Fibroblast of lung (primary cell): ENCODE measurements around the gene SLC28A3. TPM values are rescaled to one million over a fixed set of nuclear protein-coding genes. Genes with fewer than 3 reads are reported as not detected.

Experiments used
- DNase-seq, 2 donors: peaks; one replicate each; pipeline versions ENCODE4 v3.0.0 to v3.0.0-alpha.2; 2010; ENCODE audit warnings: low read depth in 2 of 2
- H2AFZ ChIP-seq: 2 replicates; pipeline ENCODE4 v1.5.1; 2012; ENCODE audit warnings: low read length, control low read depth, inconsistent platforms
- H3K27ac ChIP-seq: 2 replicates; pipeline ENCODE4 v1.5.1; 2011; ENCODE audit warnings: low read length, control low read depth; ENCODE audit not compliant: insufficient read depth
- H3K27me3 ChIP-seq: 2 replicates; pipeline ENCODE4 v1.5.1; 2011; ENCODE audit warnings: mild to moderate bottlenecking, low read length; ENCODE audit not compliant: control insufficient read depth, insufficient read depth
- H3K36me3 ChIP-seq: 2 replicates; pipeline ENCODE4 v1.5.1; 2011; ENCODE audit warnings: low read length; ENCODE audit not compliant: control insufficient read depth, insufficient read depth
- H3K4me1 ChIP-seq: 2 replicates; pipeline ENCODE4 v1.5.1; 2011; ENCODE audit warnings: low read length; ENCODE audit not compliant: control insufficient read depth, insufficient read depth; ENCODE audit errors: extremely low read depth
- H3K4me2 ChIP-seq: 2 replicates; pipeline ENCODE4 v1.5.1; 2011; ENCODE audit warnings: low read length, control low read depth; ENCODE audit not compliant: insufficient read depth; ENCODE audit errors: extremely low read depth
- H3K4me3 ChIP-seq, 4 experiments: fragments of 200-600 bp in 1 of 4; sonication (generic) in 1 of 4; replicated peaks in 1 of 4; 2 replicates each; pipeline ENCODE4 v1.5.1; 2011 to 2016; ENCODE audit warnings: low read length in 4 of 4, low read depth in 3 of 4, mild to moderate bottlenecking in 3 of 4, control low read depth in 2 of 4, inconsistent platforms in 1 of 4, mixed read lengths in 1 of 4; ENCODE audit not compliant: insufficient read depth in 1 of 4; ENCODE audit errors: control extremely low read depth in 1 of 4
- H3K79me2 ChIP-seq: 2 replicates; pipeline ENCODE4 v1.5.1; 2012; ENCODE audit warnings: mild to moderate bottlenecking, low read length, inconsistent platforms; ENCODE audit not compliant: control insufficient read depth, insufficient read depth
- H3K9ac ChIP-seq: 2 replicates; pipeline ENCODE4 v1.5.1; 2011; ENCODE audit warnings: mild to moderate bottlenecking, low read length, control low read depth; ENCODE audit not compliant: insufficient read depth
- H3K9me3 ChIP-seq: 2 replicates; pipeline ENCODE4 v1.5.1; 2012; ENCODE audit warnings: low read depth, low read length; ENCODE audit not compliant: control insufficient read depth, insufficient read depth
- H4K20me1 ChIP-seq: 2 replicates; pipeline ENCODE4 v1.5.1; 2011; ENCODE audit warnings: low read length; ENCODE audit not compliant: control insufficient read depth, insufficient read depth; ENCODE audit errors: extremely low read depth
- EZH2 ChIP-seq: IDR thresholded peaks from 2 replicates; pipeline ENCODE4 v1.5.1; 2012; ENCODE audit warnings: low read length, control low read depth, mild to moderate bottlenecking; ENCODE audit errors: missing control alignments
- polyA plus RNA-seq, 2 donors: library from polyadenylated mRNA; depleted of rRNA in 1 of 2; stranded (reverse) in 1 of 2; unstranded in 1 of 2; fragments of >200 nt; gene quantifications; 2 replicates each; pipeline ENCODE4 v1.2.1, GENCODE V29; 2011 to 2012; ENCODE audit warnings: missing spikeins in 1 of 2
- total RNA-seq: library from RNA; depleted of rRNA; stranded (reverse); fragments of >200 nt; gene quantifications from 2 replicates; pipeline ENCODE4 v1.2.1, GENCODE V29; 2014
- TF ChIP-seq, protein P1 (sequence below), 2 donors: IDR thresholded peaks in 1 of 2; conservative IDR thresholded peaks in 1 of 2; 1 replicate in 1 of 2; 2 replicates in 1 of 2; pipeline ENCODE4 v1.5.1; 2011 to 2012; ENCODE audit warnings: low read length in 2 of 2, control low read depth in 1 of 2, inconsistent platforms in 1 of 2, low read depth in 1 of 2, mild to moderate bottlenecking in 1 of 2

The SLC28A3 gene
- total and polyA plus RNA-seq, 2 donors (not counting 1 experiment from before 2014, with no cell fraction given): 0.17 to 0.75 TPM

DNA sequence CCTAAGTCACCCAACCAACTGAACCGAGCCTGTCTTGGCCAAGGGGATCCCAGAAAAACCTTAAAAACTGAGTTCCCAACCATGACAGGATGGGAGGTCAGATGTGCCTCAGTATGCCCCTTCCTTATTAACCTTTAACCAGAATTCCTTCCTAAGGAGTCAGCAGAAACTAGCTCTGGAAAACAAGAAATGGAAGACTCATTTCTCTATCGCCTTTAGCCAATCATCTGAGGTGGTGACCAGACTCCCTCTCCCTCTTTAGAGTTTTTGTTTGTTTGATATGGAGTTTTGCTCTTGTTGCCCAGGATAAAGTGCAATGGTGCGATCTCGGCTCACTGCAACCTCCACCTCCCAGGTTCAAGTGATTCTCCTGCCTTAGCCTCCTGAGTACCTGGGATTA is 37.5 kb downstream of the SLC28A3 start:
- no peak overlapping the region for H3K9ac ChIP-seq
- H3K9me3 ChIP-seq: no peaks in the 10 kb centered on the region
- H3K79me2 ChIP-seq: no peaks in the 10 kb centered on the region
- H3K4me3 ChIP-seq: no peak overlapping the region
- no peak overlapping the region for H3K27ac ChIP-seq
- H3K4me2 ChIP-seq: no peak overlapping the region
- H2AFZ ChIP-seq: no peak overlapping the region
- no peak for TF ChIP-seq EZH2
- TF ChIP-seq, protein P1, sequence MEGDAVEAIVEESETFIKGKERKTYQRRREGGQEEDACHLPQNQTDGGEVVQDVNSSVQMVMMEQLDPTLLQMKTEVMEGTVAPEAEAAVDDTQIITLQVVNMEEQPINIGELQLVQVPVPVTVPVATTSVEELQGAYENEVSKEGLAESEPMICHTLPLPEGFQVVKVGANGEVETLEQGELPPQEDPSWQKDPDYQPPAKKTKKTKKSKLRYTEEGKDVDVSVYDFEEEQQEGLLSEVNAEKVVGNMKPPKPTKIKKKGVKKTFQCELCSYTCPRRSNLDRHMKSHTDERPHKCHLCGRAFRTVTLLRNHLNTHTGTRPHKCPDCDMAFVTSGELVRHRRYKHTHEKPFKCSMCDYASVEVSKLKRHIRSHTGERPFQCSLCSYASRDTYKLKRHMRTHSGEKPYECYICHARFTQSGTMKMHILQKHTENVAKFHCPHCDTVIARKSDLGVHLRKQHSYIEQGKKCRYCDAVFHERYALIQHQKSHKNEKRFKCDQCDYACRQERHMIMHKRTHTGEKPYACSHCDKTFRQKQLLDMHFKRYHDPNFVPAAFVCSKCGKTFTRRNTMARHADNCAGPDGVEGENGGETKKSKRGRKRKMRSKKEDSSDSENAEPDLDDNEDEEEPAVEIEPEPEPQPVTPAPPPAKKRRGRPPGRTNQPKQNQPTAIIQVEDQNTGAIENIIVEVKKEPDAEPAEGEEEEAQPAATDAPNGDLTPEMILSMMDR (conservative IDR thresholded peaks at IDR 0.05 in 1 of 2, IDR thresholded peaks at IDR 0.05 in 1 of 2; ENCODE audit: low read depth in 1 of 2, low read length in 2 of 2): no peak
- no peaks in the 10 kb centered on the region for H3K4me1 ChIP-seq
- no peaks in the 10 kb centered on the region for H4K20me1 ChIP-seq
- DNase-seq: no peak
- no peaks in the 10 kb centered on the region for H3K27me3 ChIP-seq
- no peaks in the 10 kb centered on the region for H3K36me3 ChIP-seq

DNA sequence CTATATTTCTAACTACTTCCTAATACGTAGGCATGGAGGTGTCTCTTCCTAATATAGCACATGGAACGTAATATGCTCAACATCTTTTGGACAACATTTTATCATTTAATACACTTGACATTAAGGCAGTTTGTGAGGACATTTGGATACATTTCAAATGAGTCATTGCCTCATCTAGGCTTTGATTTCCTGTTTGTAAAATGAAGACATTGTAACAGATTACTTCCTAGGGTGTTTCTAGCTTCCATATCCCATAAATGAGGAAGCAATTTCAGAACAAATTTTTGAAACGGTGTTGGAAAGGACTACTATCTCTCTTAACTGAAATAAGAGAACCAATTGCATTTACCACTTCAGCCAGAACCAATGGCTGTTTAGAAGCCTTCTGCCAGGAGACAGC is 38.7 kb downstream of the SLC28A3 start:
- Histone ChIP-seq H3K4me3 (no peak overlapping the region), H2AFZ (no peak overlapping the region), H3K27ac (no peak overlapping the region), H3K4me1 (peaks cover 3% of the 10 kb centered on the region), H3K9me3 (no peaks in the 10 kb centered on the region), H3K4me2 (no peak overlapping the region), H3K36me3 (no peaks in the 10 kb centered on the region), H4K20me1 (no peaks in the 10 kb centered on the region), H3K9ac (no peak overlapping the region), H3K27me3 (no peaks in the 10 kb centered on the region), H3K79me2 (no peaks in the 10 kb centered on the region)
- TF ChIP-seq, protein P1 (conservative IDR thresholded peaks at IDR 0.05 in 1 of 2, IDR thresholded peaks at IDR 0.05 in 1 of 2; ENCODE audit: low read depth in 1 of 2, low read length in 2 of 2): no peak
- no peak for TF ChIP-seq EZH2
- DNase-seq: peak; percentile 46 to 67

DNA sequence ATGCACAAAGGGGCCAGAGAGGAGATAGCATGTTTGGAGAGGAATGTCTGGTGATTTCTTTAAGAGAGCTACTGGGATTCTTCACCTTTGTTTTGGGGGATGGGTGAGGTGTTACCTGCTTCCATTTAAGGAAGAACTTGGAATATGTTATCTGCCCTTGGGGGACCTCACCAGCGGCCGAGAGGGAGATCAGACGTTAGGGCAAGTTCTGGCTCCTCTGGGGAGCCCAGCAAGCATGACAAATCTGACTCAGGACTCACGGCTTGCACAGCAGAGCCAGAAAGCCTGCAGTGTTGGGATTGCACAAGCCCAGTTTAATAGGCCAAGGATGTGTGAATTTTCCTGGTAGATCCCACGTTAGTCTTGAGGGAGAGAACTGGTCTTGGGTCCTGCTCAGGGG is 40.3 kb downstream of the SLC28A3 start:
- no peak for TF ChIP-seq EZH2
- Histone ChIP-seq H4K20me1 (no peaks in the 10 kb centered on the region), H3K27ac (no peak overlapping the region), H3K4me1 (peaks cover 12% of the 10 kb centered on the region), H3K4me3 (no peak overlapping the region), H3K4me2 (no peak overlapping the region), H3K79me2 (no peaks in the 10 kb centered on the region), H2AFZ (no peak overlapping the region), H3K27me3 (no peaks in the 10 kb centered on the region), H3K9ac (no peak overlapping the region), H3K9me3 (no peaks in the 10 kb centered on the region), H3K36me3 (no peaks in the 10 kb centered on the region)
- DNase-seq: peak; percentile 25 to 31
